Activated naive CD4-positive, alpha-beta T cell treated with anti-CD3 and anti-CD28 coated beads, Interleukin-2, amount 10 ng/mL, durations not matched to agents 7 days and 5 days (primary cell): ENCODE results near the gene RFC4.

Experiments
- CTCF ChIA-PET: fragments of 350-600 bp; sonication (Branson Sonifier 250); formaldehyde crosslinking; loops from one replicate; lab custom pipeline; 2021; ENCODE audit warnings: antibody characterized with exemption; lab: Charles Lee
- DNase-seq: peaks from one replicate; pipeline ENCODE4 v3.0.0-alpha.2; 2020
- H3K27ac Mint-ChIP-seq: one replicate; pipeline ENCODE4 v1.8.0; 2021; ENCODE audit warnings: mild to moderate bottlenecking, moderate library complexity, mixed read lengths
- H3K27me3 Mint-ChIP-seq: one replicate; pipeline ENCODE4 v1.8.0; 2021; ENCODE audit warnings: mild to moderate bottlenecking, mixed read lengths
- H3K36me3 Mint-ChIP-seq: one replicate; pipeline ENCODE4 v1.8.0; 2021; ENCODE audit warnings: mixed read lengths
- H3K4me1 Mint-ChIP-seq: one replicate; pipeline ENCODE4 v1.8.0; 2021; ENCODE audit warnings: mixed read lengths
- H3K4me3 Mint-ChIP-seq: one replicate; pipeline ENCODE4 v1.8.0; 2021; ENCODE audit warnings: mild to moderate bottlenecking, moderate library complexity, mixed read lengths
- H3K9me3 Mint-ChIP-seq: one replicate; pipeline ENCODE4 v1.8.0; 2021; ENCODE audit warnings: mixed read lengths

RFC4 gene

GRCh38 chr3:186788482-186789370 is 17.6 kb downstream of the RFC4 start:
- peaks cover 48% of the 10 kb centered on the region for H3K4me1 Mint-ChIP-seq
- H3K36me3 Mint-ChIP-seq: peaks cover 82% of the 10 kb centered on the region
- CTCF ChIA-PET: interaction anchor here (0.6 kb wide), 1 partner anchor 249 kb away, joined by 5 read pairs; no protein-coding TSS in a partner anchor
- DNase-seq: no peak
- peak overlapping the region; percentile 50 for H3K27ac Mint-ChIP-seq
- H3K9me3 Mint-ChIP-seq: no peaks in the 10 kb centered on the region
- H3K27me3 Mint-ChIP-seq: peaks cover 4% of the 10 kb centered on the region
- H3K4me3 Mint-ChIP-seq: no peak overlapping the region

GRCh38 chr3:186787642-186788481 is 18.4 kb downstream of the RFC4 start:
- Mint-ChIP-seq H3K4me3 (peak overlapping the region; percentile 33), H3K4me1 (peaks cover 48% of the 10 kb centered on the region), H3K9me3 (no peaks in the 10 kb centered on the region), H3K36me3 (peaks cover 79% of the 10 kb centered on the region), H3K27me3 (peaks cover 5% of the 10 kb centered on the region), H3K27ac (peak overlapping the region; percentile 79)
- CTCF ChIA-PET: interaction anchor here (1.3 kb wide), 1 partner anchor 13 kb away, joined by 3 read pairs; no protein-coding TSS in a partner anchor
- DNase-seq: no peak

- no peaks in the 10 kb centered on the region for H3K9me3 Mint-ChIP-seq
- peak overlapping the region; percentile 58 for H3K27ac Mint-ChIP-seq
- CTCF ChIA-PET: interaction anchor here (1.3 kb wide), 1 partner anchor 14 kb away, joined by 3 read pairs; no protein-coding TSS in a partner anchor
- H3K4me1 Mint-ChIP-seq: peaks cover 57% of the 10 kb centered on the region
- H3K4me3 Mint-ChIP-seq: peak overlapping the region; percentile 93
- no peak for DNase-seq
- H3K27me3 Mint-ChIP-seq: peaks cover 5% of the 10 kb centered on the region
- peaks cover 76% of the 10 kb centered on the region for H3K36me3 Mint-ChIP-seq
Observed at GRCh38 chr3:186786922-186787321, 19.4 kb downstream of the RFC4 start.

- Mint-ChIP-seq H3K27me3 (peaks cover 5% of the 10 kb centered on the region), H3K27ac (peak overlapping the region; percentile 97), H3K4me3 (peak overlapping the region; percentile 93), H3K4me1 (peaks cover 58% of the 10 kb centered on the region), H3K36me3 (peaks cover 69% of the 10 kb centered on the region), H3K9me3 (no peaks in the 10 kb centered on the region)
- no peak for DNase-seq
- CTCF ChIA-PET: interaction anchor here (0.6 to 3.3 kb wide), 2 partner anchors 171 to 373 kb away, joined by 4 to 20 read pairs; no protein-coding TSS in a partner anchor
Observed at GRCh38 chr3:186785495-186786018, 20.7 kb downstream of the RFC4 start.

GRCh38 chr3:186784820-186785494 is 21.3 kb downstream of the RFC4 start:
- Mint-ChIP-seq H3K27me3 (peaks cover 10% of the 10 kb centered on the region), H3K36me3 (peaks cover 63% of the 10 kb centered on the region), H3K9me3 (no peaks in the 10 kb centered on the region), H3K4me1 (peaks cover 58% of the 10 kb centered on the region), H3K27ac (peak overlapping the region; percentile 97), H3K4me3 (peak overlapping the region; percentile 93)
- CTCF ChIA-PET: interaction anchor here (0.6 to 3.3 kb wide), 3 partner anchors 12 to 372 kb away, joined by 3 to 20 read pairs (median 4); no protein-coding TSS in a partner anchor
- no peak for DNase-seq

GRCh38 chr3:186783731-186784515 is 22.4 kb downstream of the RFC4 start:
- DNase-seq: peak; percentile 90
- H3K4me3 Mint-ChIP-seq: peak overlapping the region; percentile 93
- peaks cover 56% of the 10 kb centered on the region for H3K36me3 Mint-ChIP-seq
- H3K27me3 Mint-ChIP-seq: peaks cover 13% of the 10 kb centered on the region
- H3K27ac Mint-ChIP-seq: peak overlapping the region; percentile 97
- H3K9me3 Mint-ChIP-seq: no peaks in the 10 kb centered on the region
- peaks cover 54% of the 10 kb centered on the region for H3K4me1 Mint-ChIP-seq
- CTCF ChIA-PET: interaction anchor here (0.5 to 3.3 kb wide), 7 partner anchors 11 to 674 kb away, joined by 3 to 20 read pairs (median 3); partner anchors contain the start of gene RPL39L

- H3K9me3 Mint-ChIP-seq: no peaks in the 10 kb centered on the region
- H3K27me3 Mint-ChIP-seq: peaks cover 17% of the 10 kb centered on the region
- H3K36me3 Mint-ChIP-seq: peaks cover 49% of the 10 kb centered on the region
- DNase-seq: peak; percentile 91
- peak within 1 kb of the TSS; percentile 93 for H3K4me3 Mint-ChIP-seq
- H3K4me1 Mint-ChIP-seq: peaks cover 47% of the 10 kb centered on the region
- CTCF ChIA-PET: interaction anchor here (1.0 to 3.3 kb wide), 5 partner anchors 12 to 356 kb away, joined by 3 to 20 read pairs (median 3); partner anchors contain the start of gene RPL39L
- H3K27ac Mint-ChIP-seq: peak within 1 kb of the TSS; percentile 97
Observed at GRCh38 chr3:186783058-186783730, 23.1 kb downstream of the RFC4 start, which contains the start of gene EIF4A2. EIF4A2 (plus strand) TSS chr3:186783577; CDS start chr3:186783611, 34 bp downstream.

GRCh38 chr3:186782542-186783057 is 23.7 kb downstream of the RFC4 start:
- peaks cover 41% of the 10 kb centered on the region for H3K4me1 Mint-ChIP-seq
- no peak for DNase-seq
- no peaks in the 10 kb centered on the region for H3K9me3 Mint-ChIP-seq
- H3K27ac Mint-ChIP-seq: peak overlapping the region; percentile 97
- peaks cover 43% of the 10 kb centered on the region for H3K36me3 Mint-ChIP-seq
- CTCF ChIA-PET: interaction anchor here (1.3 to 3.3 kb wide), 2 partner anchors 12 to 168 kb away, joined by 3 to 20 read pairs; no protein-coding TSS in a partner anchor
- H3K27me3 Mint-ChIP-seq: peaks cover 18% of the 10 kb centered on the region
- peak overlapping the region; percentile 93 for H3K4me3 Mint-ChIP-seq

- no peaks in the 10 kb centered on the region for H3K9me3 Mint-ChIP-seq
- peaks cover 11% of the 10 kb centered on the region for H3K36me3 Mint-ChIP-seq
- peaks cover 10% of the 10 kb centered on the region for H3K4me1 Mint-ChIP-seq
- CTCF ChIA-PET: no interaction called here
- peaks cover 30% of the 10 kb centered on the region for H3K27me3 Mint-ChIP-seq
- no peak for DNase-seq
- H3K27ac Mint-ChIP-seq: no peak overlapping the region
- H3K4me3 Mint-ChIP-seq: no peak overlapping the region
Observed at GRCh38 chr3:186779204-186779603, 27.1 kb downstream of the RFC4 start.

GRCh38 chr3:186775999-186776398 is 30.3 kb downstream of the RFC4 start:
- DNase-seq: no peak
- H3K27ac Mint-ChIP-seq: no peak overlapping the region
- H3K4me1 Mint-ChIP-seq: peaks cover 19% of the 10 kb centered on the region
- peaks cover 4% of the 10 kb centered on the region for H3K36me3 Mint-ChIP-seq
- no peaks in the 10 kb centered on the region for H3K9me3 Mint-ChIP-seq
- H3K4me3 Mint-ChIP-seq: no peak overlapping the region
- CTCF ChIA-PET: no interaction called here
- H3K27me3 Mint-ChIP-seq: peaks cover 24% of the 10 kb centered on the region

- Mint-ChIP-seq H3K36me3 (peaks cover 4% of the 10 kb centered on the region), H3K9me3 (no peaks in the 10 kb centered on the region), H3K4me3 (peak overlapping the region; percentile 75), H3K27me3 (peaks cover 12% of the 10 kb centered on the region), H3K4me1 (peaks cover 19% of the 10 kb centered on the region), H3K27ac (peak overlapping the region; percentile 79)
- peak; percentile 77 for DNase-seq
- CTCF ChIA-PET: interaction anchor here (0.9 to 2.0 kb wide), 3 partner anchors 11 to 158 kb away, joined by 3 to 8 read pairs (median 4); no protein-coding TSS in a partner anchor
Observed at GRCh38 chr3:186772701-186773417, 33.4 kb downstream of the RFC4 start.
